Superior temporal gyrus (tissue), 1 donor: ENCODE measurements around the gene KSR1.
"Not testable (repeated sequence)": the region's sequence is repeated elsewhere in the genome, so short reads cannot be mapped to it uniquely, and the experiment has no call there.

ENCODE experiments used
- DNase-seq: peaks from one replicate; pipeline ENCODE4 v3.0.0-alpha.2; 2016; ENCODE audit errors: extremely low spot score

KSR1 gene

GRCh38 chr17:27657620-27658019 lies 201.4 kb downstream of the KSR1 start:
- no peak for DNase-seq

- no peak for DNase-seq
Measured at GRCh38 chr17:27659683-27660082, 203.4 kb downstream of the KSR1 start.

- DNase-seq: no peak
Measured at GRCh38 chr17:27660436-27660835, 204.2 kb downstream of the KSR1 start.

GRCh38 chr17:27663936-27664605 lies 207.8 kb downstream of the KSR1 start:
- no peak for DNase-seq

GRCh38 chr17:27664606-27664965 lies 208.3 kb downstream of the KSR1 start:
- no peak for DNase-seq

GRCh38 chr17:27665549-27665948 lies 209.3 kb downstream of the KSR1 start:
- no peak for DNase-seq

- DNase-seq: not testable (repeated sequence)
Measured at GRCh38 chr17:27666270-27666669, 210.0 kb downstream of the KSR1 start.

- DNase-seq: no peak
Measured at GRCh38 chr17:27666831-27667560, 210.7 kb downstream of the KSR1 start.

- DNase-seq: no peak
Measured at GRCh38 chr17:27667656-27668487, 211.6 kb downstream of the KSR1 start.

- DNase-seq: no peak
Measured at GRCh38 chr17:27668488-27668823, 212.2 kb downstream of the KSR1 start.

GRCh38 chr17:27669136-27669535 lies 212.9 kb downstream of the KSR1 start:
- DNase-seq: no peak

GRCh38 chr17:27669850-27670249 lies 213.6 kb downstream of the KSR1 start:
- no peak for DNase-seq

- DNase-seq: no peak
Measured at GRCh38 chr17:27670791-27671590, 214.7 kb downstream of the KSR1 start.

GRCh38 chr17:27671591-27671910 lies 215.3 kb downstream of the KSR1 start:
- DNase-seq: no peak

- DNase-seq: not testable (repeated sequence)
Measured at GRCh38 chr17:27671977-27672480, 215.8 kb downstream of the KSR1 start.

GRCh38 chr17:27674335-27674734 lies 218.1 kb downstream of the KSR1 start:
- no peak for DNase-seq
